Skeletal muscle cell (primary cell): ENCODE data around the gene TMC2.
"Not testable (repeated sequence)": the region's sequence is repeated elsewhere in the genome, so short reads cannot be mapped to it uniquely, and the experiment has no call there.

Experiments
- DNase-seq: peaks from one replicate; pipeline ENCODE4 v3.0.0-alpha.2; 2010; ENCODE audit warnings: low read depth
- H3K4me3 ChIP-seq: 2 replicates; pipeline ENCODE4 v1.5.1; 2011; ENCODE audit warnings: low read depth, mild to moderate bottlenecking, control low read depth, low read length, moderate library complexity

Gene TMC2

DNA sequence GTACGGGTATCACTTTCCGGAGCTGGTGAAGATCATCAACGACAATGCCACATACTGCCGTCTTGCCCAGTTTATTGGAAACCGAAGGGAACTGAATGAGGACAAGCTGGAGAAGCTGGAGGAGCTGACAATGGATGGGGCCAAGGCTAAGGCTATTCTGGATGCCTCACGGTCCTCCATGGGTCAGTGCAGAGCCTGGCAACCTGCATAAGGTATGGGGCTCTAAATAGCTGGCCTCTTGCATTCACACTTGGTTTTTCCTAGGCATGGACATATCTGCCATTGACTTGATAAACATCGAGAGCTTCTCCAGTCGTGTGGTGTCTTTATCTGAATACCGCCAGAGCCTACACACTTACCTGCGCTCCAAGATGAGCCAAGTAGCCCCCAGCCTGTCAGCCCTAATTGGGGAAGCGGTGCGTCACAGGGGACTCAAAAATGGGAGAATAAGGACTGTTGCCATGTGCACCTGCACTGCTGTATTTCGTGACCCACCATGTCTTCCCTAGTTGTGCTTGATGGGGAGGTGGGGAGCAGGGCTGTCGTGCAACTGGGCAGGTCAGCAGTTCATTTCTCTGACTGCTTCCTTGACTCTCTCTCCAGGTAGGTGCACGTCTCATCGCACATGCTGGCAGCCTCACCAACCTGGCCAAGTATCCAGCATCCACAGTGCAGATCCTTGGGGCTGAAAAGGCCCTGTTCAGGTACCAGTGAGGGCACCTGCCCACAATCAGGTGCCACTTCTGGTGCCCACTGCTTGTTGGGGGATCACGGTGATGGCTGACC lies 119.2 kb downstream of the TMC2 start:
- no peak for DNase-seq
- H3K4me3 ChIP-seq, result no peak overlapping the region

GRCh38 chr20:2656471-2657117 lies 120.2 kb downstream of the TMC2 start:
- H3K4me3 ChIP-seq, result no peak overlapping the region
- DNase-seq, result no peak

GRCh38 chr20:2657241-2657640 lies 120.9 kb downstream of the TMC2 start:
- H3K4me3 ChIP-seq, result no peak overlapping the region
- no peak for DNase-seq

DNA sequence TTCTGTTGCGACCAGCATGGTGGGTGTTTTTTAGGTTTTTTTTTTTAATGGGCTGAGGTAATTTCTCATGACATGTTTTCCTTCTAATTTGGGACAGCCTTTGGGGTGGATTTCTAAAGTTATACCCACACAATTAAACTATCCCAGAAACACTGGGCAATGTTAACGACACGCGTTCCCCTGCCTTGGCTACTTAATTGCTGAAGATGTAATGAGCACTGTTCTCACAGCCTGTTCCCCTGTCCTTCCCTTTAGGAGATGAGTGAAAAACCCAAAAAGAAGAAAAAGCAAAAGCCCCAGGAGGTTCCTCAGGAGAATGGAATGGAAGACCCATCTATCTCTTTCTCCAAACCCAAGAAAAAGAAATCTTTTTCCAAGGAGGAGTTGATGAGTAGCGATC lies 121.3 kb downstream of the TMC2 start:
- no peak overlapping the region for H3K4me3 ChIP-seq
- no peak for DNase-seq

GRCh38 chr20:2658414-2659354 lies 122.3 kb downstream of the TMC2 start:
- DNase-seq, result no peak
- H3K4me3 ChIP-seq, result no peak overlapping the region

DNA sequence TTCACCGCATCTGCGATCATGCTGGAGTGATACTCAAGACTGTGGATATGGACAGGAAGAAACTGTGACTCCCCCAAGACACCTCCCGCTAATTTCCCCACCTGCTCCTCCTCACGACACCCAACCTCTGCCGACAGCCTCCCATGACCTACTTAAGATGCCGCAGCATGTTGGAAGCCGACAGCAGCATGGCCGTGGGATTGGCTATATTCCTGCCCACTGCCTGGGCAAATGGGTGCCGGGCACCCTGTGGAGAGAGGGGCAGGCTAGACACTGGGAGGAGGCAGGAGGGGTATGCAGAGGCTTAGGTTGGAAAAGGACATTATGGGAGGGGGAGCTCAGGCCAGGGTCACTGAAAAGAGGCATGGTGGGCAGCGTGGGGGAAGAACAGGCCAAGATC lies 123.2 kb downstream of the TMC2 start:
- no peak overlapping the region for H3K4me3 ChIP-seq
- DNase-seq, result no peak

- H3K4me3 ChIP-seq, result peak overlapping the region; percentile 65
- DNase-seq, result no peak
Observed at GRCh38 chr20:2663364-2663886, 127.1 kb downstream of the TMC2 start.

DNA sequence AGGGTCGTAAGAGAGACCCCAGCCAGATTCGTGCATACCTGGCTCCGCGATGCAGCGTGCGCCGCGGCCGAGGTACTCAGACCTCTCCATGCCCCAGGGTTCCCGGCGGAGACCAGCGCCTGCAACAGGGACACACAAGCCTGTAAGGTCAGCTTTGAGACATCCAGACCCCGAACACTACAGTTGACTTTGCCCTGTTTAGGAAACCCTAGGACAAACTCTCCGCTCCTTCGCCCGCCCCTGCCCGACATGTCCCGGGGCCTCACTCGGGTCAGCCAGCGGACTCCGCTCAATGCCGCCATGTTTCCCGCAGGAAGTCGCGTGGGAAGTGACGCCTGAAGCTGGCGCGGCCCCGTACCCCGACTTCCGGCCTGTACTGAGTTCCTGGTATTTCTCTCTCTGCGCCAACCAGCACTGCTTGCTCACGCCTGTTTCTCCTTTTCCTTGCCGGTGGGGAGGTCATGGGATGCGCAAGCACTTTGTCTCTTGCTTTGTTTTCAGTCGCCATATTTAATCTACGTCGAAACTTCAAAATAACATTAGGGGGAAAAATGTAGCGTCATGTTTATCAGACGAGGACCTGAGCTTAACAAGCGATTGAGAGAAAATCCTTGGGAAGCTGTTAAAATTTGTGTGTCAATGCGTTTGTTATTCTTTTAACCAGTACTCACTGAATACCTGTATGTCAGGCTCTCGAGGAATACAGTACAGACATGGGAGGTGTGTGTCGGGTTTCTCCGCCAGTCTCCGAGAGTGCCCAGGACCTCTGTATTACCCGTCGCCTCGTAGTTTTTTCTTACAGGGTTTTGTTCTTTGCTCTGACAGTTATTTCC lies 127.7 kb downstream of the TMC2 start, which contains the start of gene IDH3B:
IDH3B (minus strand) TSS at position 330 of the 833 bp plus-strand sequence; CDS start at position 302, 28 bp downstream.
- peak within 1 kb of the TSS; percentile 65 for H3K4me3 ChIP-seq

GRCh38 chr20:2671977-2672376 lies 135.6 kb downstream of the TMC2 start:
- DNase-seq, result no peak
- H3K4me3 ChIP-seq, result no peak overlapping the region

More for the DNA sequence above, 127.7 kb downstream of the TMC2 start, which contains the start of gene IDH3B:
- DNase-seq, result peak; percentile 69

- H3K4me3 ChIP-seq, result no peak overlapping the region
- DNase-seq, result no peak
Observed at GRCh38 chr20:2672446-2672845, 136.1 kb downstream of the TMC2 start.

GRCh38 chr20:2673453-2673852 lies 137.1 kb downstream of the TMC2 start:
- no peak for DNase-seq
- H3K4me3 ChIP-seq, result no peak overlapping the region

DNA sequence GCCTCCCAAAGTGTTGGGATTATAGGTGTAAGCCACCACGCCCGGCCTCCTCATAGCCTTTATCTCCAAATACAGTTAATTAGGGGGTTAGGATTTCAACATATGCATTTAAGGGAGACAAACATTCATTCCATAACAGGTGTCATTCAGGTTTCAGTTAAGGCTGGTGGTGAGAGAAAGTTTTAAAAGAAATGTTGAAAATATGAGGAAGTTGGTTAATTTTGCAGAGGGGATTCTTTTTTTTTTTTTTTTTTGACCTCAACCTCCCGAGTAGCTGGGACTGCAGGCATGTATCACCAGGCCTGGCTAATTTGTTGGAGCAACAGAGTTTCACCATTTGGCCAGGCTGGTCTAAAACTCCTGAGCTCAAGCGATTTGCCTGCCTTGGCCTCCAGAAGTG lies 143.7 kb downstream of the TMC2 start:
- no peak for DNase-seq
- H3K4me3 ChIP-seq, result no peak overlapping the region

GRCh38 chr20:2682040-2682439 lies 145.7 kb downstream of the TMC2 start:
- H3K4me3 ChIP-seq, DNase-seq: not testable (repeated sequence)

DNA sequence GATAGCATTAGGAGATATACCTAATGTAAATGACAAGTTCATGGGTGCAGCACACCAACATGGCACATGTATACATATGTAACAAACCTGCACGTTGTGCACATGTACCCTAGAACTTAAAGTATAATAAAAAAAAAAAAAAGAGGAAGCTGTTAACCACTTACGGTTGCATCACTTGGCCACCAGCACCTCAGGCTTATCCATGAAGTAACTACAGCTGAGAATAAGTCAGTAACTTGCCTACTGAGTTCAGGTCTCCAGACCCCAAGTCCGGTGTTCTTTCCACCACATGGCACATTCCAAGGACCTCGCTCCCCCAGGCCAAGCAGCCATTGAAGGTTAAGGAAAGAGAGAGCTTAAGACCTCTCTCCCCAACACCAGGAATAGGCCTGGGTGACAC lies 148.4 kb downstream of the TMC2 start:
- H3K4me3 ChIP-seq, DNase-seq: not testable (repeated sequence)

DNA sequence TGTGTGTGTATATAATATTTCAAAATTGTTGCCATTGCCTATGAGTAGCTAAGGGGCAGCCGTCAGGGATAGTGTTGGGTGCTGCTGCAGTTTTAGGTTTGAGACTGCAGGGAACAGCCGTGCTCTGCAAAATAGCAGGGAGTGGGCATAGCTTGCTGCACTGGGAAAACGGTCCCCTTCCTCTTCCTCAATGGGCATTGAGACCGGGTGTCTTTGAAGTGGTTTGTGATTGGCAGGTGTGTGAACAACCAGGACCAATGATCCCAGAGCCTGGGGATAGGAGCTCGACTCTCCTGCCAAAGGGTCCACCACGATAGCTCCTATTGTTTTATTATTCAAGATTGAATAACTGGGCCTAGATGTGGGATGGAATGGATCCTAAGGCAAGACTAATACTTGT lies 151.1 kb downstream of the TMC2 start:
- no peak overlapping the region for H3K4me3 ChIP-seq
- no peak for DNase-seq

GRCh38 chr20:2688041-2688591 lies 151.7 kb downstream of the TMC2 start:
- DNase-seq, result peak; percentile 10
- no peak overlapping the region for H3K4me3 ChIP-seq

- DNase-seq, result no peak
Observed at GRCh38 chr20:2690213-2690612, 153.8 kb downstream of the TMC2 start.

GRCh38 chr20:2690718-2691117 lies 154.3 kb downstream of the TMC2 start:
- no peak overlapping the region for H3K4me3 ChIP-seq
- DNase-seq, result no peak

More at GRCh38 chr20:2690213-2690612, 153.8 kb downstream of the TMC2 start:
- no peak overlapping the region for H3K4me3 ChIP-seq
